Mesenchymal stem cell (in vitro differentiated cells and primary cell): ENCODE measurements around the gene GPR158.
"Not testable (repeated sequence)": the region's sequence is repeated elsewhere in the genome, so short reads cannot be mapped to it uniquely, and the experiment has no call there.

Experiments
- DNase-seq: peaks from one replicate; pipeline ENCODE4 v3.0.0-alpha.2; 2013
- H2AFZ ChIP-seq: one replicate; pipeline ENCODE4 v1.6.1; 2013; ENCODE audit warnings: low read depth, mild to moderate bottlenecking, control low read depth, inconsistent platforms, low read length, moderate library complexity
- H2AK5ac ChIP-seq: 2 replicates; pipeline ENCODE4 v1.6.1; 2013; ENCODE audit warnings: low read length, moderate library complexity, mild to moderate bottlenecking, inconsistent platforms; ENCODE audit not compliant: severe bottlenecking
- H2BK120ac ChIP-seq: one replicate; pipeline ENCODE4 v1.6.1; 2013; ENCODE audit warnings: low read depth, mild to moderate bottlenecking, inconsistent platforms, low read length, moderate library complexity
- H2BK12ac ChIP-seq, 2 experiments: one replicate each; pipeline ENCODE4 v1.6.1; 2013; ENCODE audit warnings: inconsistent platforms in 2 of 2, low read length in 2 of 2, mild to moderate bottlenecking in 2 of 2, moderate library complexity in 2 of 2, control low read depth in 1 of 2
- H2BK15ac ChIP-seq: one replicate; pipeline ENCODE4 v1.6.1; 2013; ENCODE audit warnings: mild to moderate bottlenecking, low read depth, inconsistent platforms; ENCODE audit not compliant: poor library complexity, severe bottlenecking
- H2BK5ac ChIP-seq: 2 replicates; pipeline ENCODE4 v1.6.1; 2013; ENCODE audit warnings: low read depth, mild to moderate bottlenecking, low read length, control low read depth, inconsistent platforms; ENCODE audit not compliant: poor library complexity, severe bottlenecking
- H3K14ac ChIP-seq, 2 experiments: one replicate each; pipeline ENCODE4 v1.6.1; 2013; ENCODE audit warnings: inconsistent platforms in 2 of 2, low read length in 2 of 2, control low read depth in 1 of 2, mild to moderate bottlenecking in 1 of 2, moderate library complexity in 1 of 2
- H3K18ac ChIP-seq, 2 experiments: one replicate each; pipeline ENCODE4 v1.6.1; 2013; ENCODE audit warnings: inconsistent platforms in 2 of 2, low read length in 2 of 2, control low read depth in 1 of 2, low read depth in 1 of 2, mild to moderate bottlenecking in 1 of 2
- H3K23ac ChIP-seq, 2 experiments: one replicate each; pipeline ENCODE4 v1.6.1; 2013; ENCODE audit warnings: inconsistent platforms in 2 of 2, low read length in 2 of 2, mild to moderate bottlenecking in 2 of 2, moderate library complexity in 2 of 2, control low read depth in 1 of 2
- H3K27ac ChIP-seq: 2 replicates; pipeline ENCODE4 v1.5.1; 2013; ENCODE audit warnings: mild to moderate bottlenecking, moderate library complexity, low read length, control low read depth, inconsistent platforms; ENCODE audit not compliant: poor library complexity, severe bottlenecking
- H3K27me3 ChIP-seq, 2 experiments: 2 replicates each; pipeline versions ENCODE4 v1.6.1 to v1.7.0; 2013; ENCODE audit warnings: low read length in 2 of 2, mild to moderate bottlenecking in 2 of 2, moderate library complexity in 2 of 2, control low read depth in 1 of 2, inconsistent platforms in 1 of 2; ENCODE audit not compliant: control insufficient read depth in 1 of 2, insufficient read depth in 1 of 2
- H3K36me3 ChIP-seq, 2 experiments: 2 replicates each; pipeline versions ENCODE4 v1.6.1 to v1.7.0; 2013; ENCODE audit warnings: low read length in 2 of 2, control low read depth in 1 of 2, inconsistent platforms in 1 of 2, low read depth in 1 of 2, mild to moderate bottlenecking in 1 of 2; ENCODE audit not compliant: insufficient read depth in 2 of 2, control insufficient read depth in 1 of 2
- H3K4ac ChIP-seq, 2 experiments: one replicate each; pipeline ENCODE4 v1.6.1; 2013; ENCODE audit warnings: inconsistent platforms in 2 of 2, low read length in 2 of 2, mild to moderate bottlenecking in 2 of 2, moderate library complexity in 2 of 2, control low read depth in 1 of 2, low read depth in 1 of 2
- H3K4me1 ChIP-seq: 2 replicates; pipeline ENCODE4 v1.6.1; 2013; ENCODE audit warnings: low read depth, low read length, control low read depth; ENCODE audit not compliant: control insufficient read depth, insufficient read depth
- H3K4me2 ChIP-seq: 2 replicates; pipeline ENCODE4 v1.6.1; 2013; ENCODE audit warnings: low read length, mild to moderate bottlenecking, inconsistent platforms; ENCODE audit not compliant: poor library complexity, severe bottlenecking
- H3K4me3 ChIP-seq, 2 experiments: 2 replicates each; pipeline versions ENCODE4 v1.5.1 to v1.7.0; 2013; ENCODE audit warnings: low read length in 2 of 2, mild to moderate bottlenecking in 2 of 2, control low read depth in 1 of 2, low read depth in 1 of 2; ENCODE audit not compliant: insufficient read depth in 1 of 2
- H3K79me1 ChIP-seq: replicated peaks from 2 replicates; pipeline ENCODE4 v1.6.1; 2013; ENCODE audit warnings: mild to moderate bottlenecking, control low read depth, low read length, inconsistent platforms; ENCODE audit not compliant: poor library complexity, severe bottlenecking
- H3K9ac ChIP-seq: 2 replicates; pipeline ENCODE4 v1.7.0; 2013; ENCODE audit warnings: mild to moderate bottlenecking, low read length, moderate library complexity
- H3K9me3 ChIP-seq: 2 replicates; pipeline ENCODE4 v1.7.0; 2013; ENCODE audit warnings: mild to moderate bottlenecking, low read length; ENCODE audit not compliant: control insufficient read depth
- H4K8ac ChIP-seq: one replicate; pipeline ENCODE4 v1.6.1; 2013; ENCODE audit warnings: inconsistent platforms, mild to moderate bottlenecking, low read length, moderate library complexity
- H4K91ac ChIP-seq: one replicate; pipeline ENCODE4 v1.6.1; 2013; ENCODE audit warnings: mild to moderate bottlenecking, low read length, inconsistent platforms
- WGBS: methylation state at CpG from one replicate; pipeline ENCODE4 v1.1.7; 2013; ENCODE audit warnings: mixed read lengths; 5-methylcytosine and 5-hydroxymethylcytosine counted together

Gene GPR158

DNA sequence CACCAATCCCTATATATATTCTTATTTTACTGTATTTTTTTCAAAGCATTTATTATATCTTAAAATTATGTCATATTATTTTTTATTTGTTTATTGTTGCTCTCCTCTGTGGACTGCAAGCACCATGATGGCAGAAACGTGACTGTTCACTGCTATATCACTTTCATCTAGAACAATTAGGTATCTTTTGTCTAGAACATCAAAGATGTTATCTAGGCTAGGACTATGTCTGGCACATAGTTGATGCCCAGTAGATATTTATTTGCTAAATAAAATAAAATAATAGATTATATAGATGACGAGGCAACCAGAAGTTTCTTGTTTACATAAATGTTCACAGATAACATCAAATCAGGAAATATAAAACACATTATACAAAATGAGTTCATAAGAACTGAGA is 12.4 kb upstream of the GPR158 start:
- no peak overlapping the region for H2BK120ac ChIP-seq
- no peak overlapping the region for H3K9ac ChIP-seq
- no peak for DNase-seq
- H4K91ac ChIP-seq = no peak overlapping the region
- H3K4me2 ChIP-seq = no peak overlapping the region
- no peak overlapping the region for H3K18ac ChIP-seq
- H3K23ac ChIP-seq = no peak overlapping the region
- H3K9me3 ChIP-seq = no peaks in the 10 kb centered on the region
- no peaks in the 10 kb centered on the region for H3K27me3 ChIP-seq
- no CpG with 5 or more reads among the region's 2 CpGs for WGBS
- no peak overlapping the region for H3K4me3 ChIP-seq
- no peak overlapping the region for H2BK12ac ChIP-seq
- H3K36me3 ChIP-seq = no peaks in the 10 kb centered on the region
- no peak overlapping the region for H2AFZ ChIP-seq
- H2BK5ac ChIP-seq = no peak overlapping the region
- no peak overlapping the region for H4K8ac ChIP-seq
- no peak overlapping the region for H3K14ac ChIP-seq
- H3K79me1 ChIP-seq = no peaks in the 10 kb centered on the region
- H3K27ac ChIP-seq = no peak overlapping the region
- H2BK15ac ChIP-seq = no peak overlapping the region
- H3K4ac ChIP-seq = no peak overlapping the region
- H2AK5ac ChIP-seq = no peak overlapping the region
- no peaks in the 10 kb centered on the region for H3K4me1 ChIP-seq

DNA sequence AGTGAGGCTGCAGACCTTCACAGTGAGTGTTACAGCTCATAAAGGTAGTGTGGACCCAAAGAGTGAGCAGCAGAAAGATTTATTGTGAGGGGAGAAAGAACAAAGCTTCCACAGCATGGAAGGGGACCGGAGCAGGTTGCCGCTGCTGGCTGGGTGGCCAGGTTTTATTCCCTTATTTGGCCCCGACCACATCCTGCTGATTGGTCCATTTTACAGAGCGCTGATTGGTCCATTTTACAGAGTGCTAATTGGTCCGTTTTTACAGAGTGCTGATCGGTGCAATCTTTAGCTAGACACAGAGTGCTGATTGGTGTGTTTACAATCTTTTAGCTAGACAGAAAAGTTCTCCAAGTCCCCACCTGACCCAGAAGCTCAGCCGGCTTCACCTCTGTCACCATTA is 11.3 kb upstream of the GPR158 start:
- H3K4me2 ChIP-seq, DNase-seq, H3K23ac ChIP-seq, H3K27me3 ChIP-seq, H2BK12ac ChIP-seq, H2BK120ac ChIP-seq, H4K8ac ChIP-seq, H3K14ac ChIP-seq, H2AFZ ChIP-seq, H3K79me1 ChIP-seq, H3K27ac ChIP-seq, H2BK15ac ChIP-seq, H3K9me3 ChIP-seq, H3K9ac ChIP-seq, H2AK5ac ChIP-seq, H4K91ac ChIP-seq, H2BK5ac ChIP-seq, H3K4me3 ChIP-seq, H3K4me1 ChIP-seq, H3K36me3 ChIP-seq, H3K18ac ChIP-seq, H3K4ac ChIP-seq: not testable (repeated sequence)
- 83% methylated on average over 6 of the region's 7 CpGs for WGBS

DNA sequence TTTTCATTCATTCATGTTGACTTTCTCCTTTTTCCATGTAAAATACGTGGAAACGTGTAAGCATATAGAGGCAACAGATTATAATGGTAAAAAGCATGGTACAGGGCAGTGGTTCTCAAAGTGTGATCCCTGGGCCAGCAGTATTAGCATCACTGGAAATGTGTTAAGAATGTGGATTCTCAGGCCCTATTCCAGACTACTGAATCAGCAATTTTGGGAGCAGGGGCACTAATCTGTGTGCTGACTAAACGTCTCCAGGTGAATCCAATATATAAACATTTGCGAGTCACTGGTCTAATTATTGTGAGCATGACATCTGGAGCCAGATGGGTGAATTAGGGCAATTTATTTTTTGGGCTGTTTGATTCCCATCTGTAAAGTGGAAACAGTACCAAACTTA is 5.1 kb upstream of the GPR158 start:
- Histone ChIP-seq H3K36me3 (no peaks in the 10 kb centered on the region), H2AK5ac (no peak overlapping the region), H2BK12ac (no peak overlapping the region), H3K4ac (no peak overlapping the region), H3K4me3 (no peak overlapping the region), H2AFZ (no peak overlapping the region), H3K4me2 (no peak overlapping the region), H3K9ac (no peak overlapping the region), H3K23ac (no peak overlapping the region), H2BK120ac (no peak overlapping the region), H2BK15ac (no peak overlapping the region), H3K79me1 (no peaks in the 10 kb centered on the region), H3K27ac (no peak overlapping the region), H4K8ac (no peak overlapping the region), H3K14ac (no peak overlapping the region), H3K9me3 (no peaks in the 10 kb centered on the region), H2BK5ac (no peak overlapping the region), H3K27me3 (peaks cover 12 to 14% of the 10 kb centered on the region in 2 experiments), H3K4me1 (peaks cover 3% of the 10 kb centered on the region), H4K91ac (no peak overlapping the region), H3K18ac (no peak overlapping the region)
- WGBS = 81% methylated on average over 4 of the region's 4 CpGs
- DNase-seq = no peak

- no peak for DNase-seq
- Histone ChIP-seq H2BK15ac (no peak overlapping the region), H3K23ac (no peak overlapping the region), H3K27ac (no peak overlapping the region), H2BK5ac (no peak overlapping the region), H3K9ac (no peak overlapping the region), H3K14ac (no peak overlapping the region), H3K79me1 (no peaks in the 10 kb centered on the region), H4K91ac (no peak overlapping the region), H3K18ac (no peak overlapping the region), H2BK12ac (no peak overlapping the region), H4K8ac (no peak overlapping the region), H3K9me3 (no peaks in the 10 kb centered on the region), H2BK120ac (no peak overlapping the region), H3K4me2 (no peak overlapping the region), H3K4ac (no peak overlapping the region), H2AFZ (no peak overlapping the region), H3K4me1 (peaks cover 11% of the 10 kb centered on the region), H3K4me3 (no peak overlapping the region), H3K36me3 (no peaks in the 10 kb centered on the region), H3K27me3 (peaks cover 19 to 21% of the 10 kb centered on the region in 2 experiments), H2AK5ac (no peak overlapping the region)
- 100% methylated on average over 1 of the region's 1 CpG for WGBS
These were observed 4.2 kb upstream of the GPR158 start for GRCh38 chr10:25170627-25171026.
